Activated CD4-positive, alpha-beta T cell treated with anti-CD3 and anti-CD28 coated beads for 24 hours (primary cell): ENCODE results near the gene XDH.

Experiments
- DNase-seq, 2 donors: peaks; one replicate each; pipeline ENCODE4 v3.0.0-alpha.2; 2020; ENCODE audit warnings: low read depth in 2 of 2

Gene XDH

DNA sequence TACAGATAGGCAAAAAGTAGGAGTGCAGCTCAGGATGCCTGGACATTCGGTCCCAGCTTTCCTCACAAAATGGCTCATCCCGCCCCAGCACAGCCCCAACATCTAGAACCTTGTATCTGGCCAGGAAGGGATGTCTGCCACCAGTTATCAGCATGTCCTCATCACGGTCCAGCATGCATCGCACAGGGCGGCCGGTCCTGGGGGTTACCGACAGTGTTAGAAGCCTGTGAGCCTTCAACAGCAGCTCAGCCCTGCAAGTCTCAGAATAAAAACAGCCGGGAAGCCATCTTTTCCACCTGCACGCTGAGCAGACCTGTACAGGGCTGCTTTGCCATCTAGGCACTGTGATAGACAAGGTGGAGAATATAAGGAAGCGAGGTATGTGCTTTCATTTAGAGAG, 49.2 kb downstream of the XDH start:
- DNase-seq, result no peak

DNA sequence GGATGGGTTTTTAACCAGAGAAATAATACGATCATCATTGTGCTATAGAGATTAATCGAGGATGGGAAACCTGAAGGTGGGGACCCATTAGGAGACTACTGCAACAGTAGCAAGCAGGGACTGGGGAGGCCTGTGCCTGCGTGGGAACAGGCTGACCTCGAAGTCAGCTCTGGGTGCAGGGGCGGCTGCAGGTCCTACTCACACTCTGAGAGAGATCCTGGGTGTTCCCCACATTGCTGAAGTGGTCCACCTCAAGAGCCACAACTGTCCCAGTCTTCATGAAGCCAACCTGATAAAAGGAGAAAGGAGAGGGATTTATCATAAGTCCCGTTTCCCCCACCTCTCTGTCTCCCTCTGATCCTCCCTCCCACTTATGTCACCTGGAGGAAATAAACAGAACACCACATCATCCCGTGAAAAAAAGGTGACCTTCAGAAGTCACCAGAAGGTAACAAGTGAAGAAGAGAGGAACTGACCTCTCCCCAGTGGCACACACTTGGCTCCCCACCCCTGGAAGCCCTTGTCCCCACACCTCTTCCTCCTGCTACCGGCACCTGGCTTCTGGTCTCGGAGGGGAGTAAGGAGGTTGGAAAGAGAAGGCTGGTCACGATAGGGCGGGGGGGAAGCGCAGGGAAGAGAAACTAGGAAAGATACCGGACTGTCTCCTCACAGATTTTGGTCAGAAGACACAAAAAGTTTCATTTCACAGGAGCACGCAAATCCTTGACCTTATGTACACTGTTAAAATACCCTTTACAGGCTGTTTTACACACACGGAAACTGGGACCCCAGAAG, 50.4 kb downstream of the XDH start:
- DNase-seq, result no peak

DNA sequence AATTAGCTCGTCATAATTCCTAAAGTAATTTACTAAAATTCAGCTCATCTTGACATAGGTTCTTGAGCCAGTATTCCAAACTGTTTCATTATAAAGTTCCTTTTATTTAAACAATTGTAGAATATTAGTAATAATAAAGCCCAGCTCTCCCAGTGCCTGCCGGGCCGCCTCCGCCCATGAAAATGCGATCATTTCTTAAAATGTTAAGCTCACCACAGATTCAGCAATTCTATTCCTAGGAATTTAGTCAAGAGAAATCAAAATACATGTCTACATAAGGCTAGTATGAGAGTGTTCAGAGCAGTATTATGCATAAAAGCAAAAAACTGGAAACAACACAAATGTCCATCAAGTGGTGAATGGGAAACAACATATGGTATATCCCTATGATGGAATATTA, 52.0 kb downstream of the XDH start:
- no peak for DNase-seq

DNA sequence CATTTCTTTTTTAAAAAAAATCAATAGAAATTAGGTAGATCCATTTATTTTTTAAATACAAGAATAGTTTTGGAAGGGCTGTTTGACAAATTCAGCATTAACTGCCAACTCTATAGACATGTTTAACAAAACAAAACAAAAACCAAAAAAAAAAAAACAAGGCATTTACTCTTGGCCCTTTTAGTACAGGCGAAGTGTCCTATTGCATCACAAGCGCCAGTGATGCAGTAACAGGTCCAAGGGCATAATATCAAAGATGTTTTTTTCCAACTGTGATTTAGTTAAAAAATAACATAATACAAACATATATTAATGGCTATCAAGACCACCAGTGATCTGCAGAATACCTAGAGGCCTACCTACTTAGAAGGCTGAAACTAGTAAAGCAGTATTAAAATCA, 55.3 kb downstream of the XDH start:
- DNase-seq, result no peak

DNA sequence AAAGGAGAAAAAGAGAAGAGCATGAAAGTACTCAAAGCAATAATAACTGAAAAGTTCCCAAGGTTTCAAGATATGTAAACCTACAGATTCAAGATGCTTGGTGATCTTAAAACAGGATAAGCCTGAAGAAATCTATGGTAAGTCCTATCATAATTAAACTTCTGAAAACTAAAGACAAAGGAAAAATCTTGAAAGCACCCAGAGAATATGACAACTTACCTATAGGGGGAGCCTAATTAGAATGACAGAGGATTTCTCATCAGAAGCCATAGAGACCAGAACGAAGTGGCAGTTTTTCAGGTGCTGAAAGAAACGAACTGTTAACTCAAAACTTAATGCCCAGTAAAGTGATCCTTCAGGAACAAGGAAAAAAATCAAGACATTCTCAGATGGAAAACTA, 59.7 kb downstream of the XDH start:
- no peak for DNase-seq

DNA sequence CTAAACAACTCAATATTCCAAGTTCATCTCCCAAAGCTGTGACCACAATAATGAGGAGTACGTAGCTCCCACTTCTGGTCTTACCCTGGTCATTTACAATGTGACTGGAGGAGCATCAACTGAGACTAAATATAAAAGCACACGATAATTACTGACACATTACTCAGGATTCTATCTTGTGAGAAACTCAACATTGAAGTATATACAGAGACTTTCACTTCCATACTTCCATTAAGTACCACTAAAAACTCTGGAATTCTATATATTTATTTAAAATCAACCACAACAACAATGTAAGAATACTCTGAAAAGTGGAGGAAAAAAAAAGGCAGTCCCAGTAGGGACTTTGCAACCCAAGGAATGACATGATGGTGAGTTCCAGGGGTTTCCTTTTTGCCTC, 61.4 kb downstream of the XDH start:
- no peak for DNase-seq

DNA sequence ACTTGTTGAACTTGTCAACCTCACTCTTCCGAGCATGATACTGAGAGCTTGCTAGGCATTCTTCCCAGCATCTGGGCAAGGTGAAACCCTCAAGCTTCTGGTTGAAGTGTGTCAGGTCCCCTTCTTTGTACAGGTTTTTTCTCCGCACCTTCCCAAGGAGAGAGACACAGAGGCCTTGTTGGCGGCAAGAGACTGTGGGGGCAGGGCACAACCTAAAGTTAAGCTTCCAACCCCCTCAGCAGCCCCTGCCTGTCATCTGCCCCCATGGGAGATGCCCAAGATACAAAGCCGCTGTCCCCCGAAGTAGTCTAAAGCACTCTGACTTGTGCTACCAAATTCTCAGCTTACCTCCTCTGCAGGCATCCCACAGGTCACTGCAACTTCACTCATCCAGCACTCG, 64.9 kb downstream of the XDH start:
- DNase-seq, result no peak

DNA sequence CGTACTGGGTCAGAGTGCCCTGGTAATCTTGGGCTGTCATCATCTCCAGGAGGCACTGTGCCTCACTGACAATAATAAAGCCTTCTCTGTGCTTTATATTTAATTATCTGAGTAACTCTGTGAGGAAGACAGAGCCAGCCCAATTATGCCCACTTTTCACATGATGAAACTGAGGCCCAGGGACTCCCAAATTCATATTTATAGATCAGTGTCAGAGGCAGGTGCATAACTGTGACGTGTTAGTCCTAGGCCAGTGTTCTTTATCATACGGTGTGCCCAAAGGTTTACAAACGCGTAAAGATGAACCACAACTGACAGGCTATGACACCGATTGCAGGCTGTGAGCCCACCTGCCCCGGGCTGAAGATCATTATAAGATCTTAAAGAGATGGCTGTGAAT, 65.4 kb downstream of the XDH start:
- no peak for DNase-seq

DNA sequence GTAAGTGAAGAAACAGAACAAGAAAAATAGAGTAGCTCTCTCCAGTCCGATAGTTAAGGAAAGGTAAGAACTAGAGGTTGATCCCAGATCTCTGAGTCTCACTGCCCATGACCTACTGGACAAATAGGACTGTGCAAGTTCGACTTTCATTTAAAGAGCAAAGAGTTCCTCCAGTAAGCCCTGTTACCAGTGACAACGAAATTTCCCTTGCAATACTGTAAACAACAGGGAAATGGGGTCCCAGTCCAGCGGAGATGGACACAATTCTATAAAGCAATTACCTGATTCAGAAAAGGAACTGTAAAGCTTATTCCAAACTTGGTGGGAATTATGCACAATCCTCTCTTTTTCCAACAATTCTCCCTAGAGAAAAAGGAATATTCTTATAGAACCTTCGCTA, 65.9 kb downstream of the XDH start:
- no peak for DNase-seq

DNA sequence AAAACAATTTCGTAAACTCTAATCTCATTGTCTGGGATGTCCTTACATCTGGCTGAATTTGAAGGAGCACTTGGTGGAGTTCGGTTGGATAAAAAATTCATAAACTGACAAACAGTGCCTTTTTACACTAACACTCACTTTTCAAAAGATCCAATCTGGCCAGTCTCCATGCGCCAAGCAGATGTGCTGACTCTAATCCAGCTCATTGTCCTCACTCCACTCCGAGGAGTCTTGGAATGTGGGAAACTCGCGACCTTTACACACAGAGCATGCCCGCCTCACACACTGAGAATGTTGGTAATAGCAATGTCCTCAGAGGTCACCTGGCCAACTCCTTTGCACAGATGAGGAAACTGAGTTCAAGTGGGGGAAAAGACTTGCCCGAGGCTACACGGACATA, 66.8 kb downstream of the XDH start:
- DNase-seq, result no peak

DNA sequence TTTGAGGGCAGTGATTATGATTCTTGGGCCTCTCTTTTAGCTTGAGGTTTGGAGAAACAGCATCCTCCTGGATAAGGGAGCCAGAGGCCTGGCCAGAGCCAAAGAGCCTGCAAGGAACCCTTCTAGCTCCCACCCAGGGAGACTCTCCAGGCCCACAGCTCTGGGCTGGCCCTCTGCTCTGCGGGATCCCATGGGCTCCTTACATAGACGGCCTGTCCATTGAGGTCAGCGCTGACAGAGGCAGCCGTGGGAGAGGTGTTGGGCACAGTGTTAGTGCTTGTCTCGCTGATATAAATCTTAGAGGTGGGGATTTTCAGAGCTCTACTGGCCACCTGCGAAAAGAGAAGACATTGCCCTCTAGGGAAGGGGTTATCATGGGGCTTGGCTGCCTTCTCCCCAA, 67.2 kb downstream of the XDH start:
- DNase-seq, result no peak

DNA sequence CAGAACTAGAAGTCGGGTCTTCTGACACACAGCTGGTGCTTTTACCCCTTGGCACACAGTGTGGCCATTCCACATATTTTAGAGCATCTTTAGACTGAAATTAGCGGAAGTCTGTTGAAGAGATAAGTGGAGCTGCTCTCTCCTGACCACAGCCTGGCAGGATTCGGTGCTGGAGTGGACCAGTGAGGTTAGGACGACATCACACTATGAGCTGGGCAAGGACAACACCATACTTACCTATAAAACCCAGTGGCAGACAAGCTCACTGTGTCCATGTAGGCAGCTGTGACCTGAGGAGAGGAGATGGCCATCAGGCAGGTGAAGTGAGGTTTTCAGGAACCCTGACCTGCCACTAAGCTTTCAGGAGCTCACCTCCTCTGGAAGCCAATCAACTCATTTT, 70.1 kb downstream of the XDH start:
- DNase-seq, result no peak

DNA sequence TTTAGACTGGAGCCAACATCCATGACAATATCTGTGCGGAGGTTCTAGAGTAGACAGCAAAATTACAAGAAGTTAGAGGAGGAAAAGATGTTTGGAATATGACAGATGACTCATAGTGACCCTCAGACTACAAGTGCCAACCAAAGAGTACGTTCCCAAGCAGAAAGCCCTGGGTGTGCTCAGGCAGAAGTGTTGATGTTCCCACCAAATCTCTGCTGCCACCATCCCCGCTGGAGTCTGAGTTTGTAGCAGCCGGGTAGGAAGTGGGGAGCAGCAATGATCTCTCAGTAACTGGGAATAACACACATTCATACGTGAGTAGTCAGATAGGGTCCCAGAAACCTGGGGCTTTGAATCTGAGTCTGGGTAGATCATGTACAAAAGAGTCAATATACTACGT, 73.2 kb downstream of the XDH start:
- no peak for DNase-seq

DNA sequence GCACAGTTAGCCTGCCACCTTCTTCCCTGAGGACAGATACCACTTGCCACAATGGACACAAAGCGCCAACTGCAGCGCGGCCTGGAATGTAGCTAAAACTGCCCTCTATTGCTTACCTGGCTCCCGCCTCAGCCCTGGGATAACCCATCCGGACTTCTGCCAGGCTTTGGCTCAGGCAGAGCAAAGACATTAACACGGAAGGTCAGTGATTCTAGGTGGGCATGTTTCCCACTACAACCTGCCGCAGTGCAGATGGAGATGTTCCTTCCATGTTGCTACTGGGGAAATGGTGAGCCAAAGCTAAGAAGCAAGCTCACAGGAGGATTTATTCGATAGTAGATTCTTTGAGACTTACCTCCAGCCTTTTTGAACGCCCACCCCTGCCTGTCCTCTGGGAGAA, 74.8 kb downstream of the XDH start:
- DNase-seq, result no peak

DNA sequence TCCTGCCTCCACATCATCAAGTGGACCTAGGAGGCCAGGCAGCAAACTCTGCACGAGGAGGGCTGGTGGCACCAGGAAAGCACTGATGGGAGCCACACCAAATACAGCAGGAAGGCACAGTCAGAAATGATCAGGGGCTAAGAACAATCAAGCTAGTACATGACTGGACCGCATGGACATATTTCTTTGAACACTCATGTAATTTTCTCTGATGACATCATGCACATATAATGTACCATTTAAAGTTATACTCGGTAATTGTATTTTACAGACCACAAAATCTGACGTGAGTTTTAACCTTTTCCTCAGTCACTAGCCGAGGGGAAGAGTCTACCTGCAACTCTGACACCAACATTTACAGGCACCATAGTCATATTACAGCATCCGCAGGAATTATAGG, 76.7 kb downstream of the XDH start:
- no peak for DNase-seq

DNA sequence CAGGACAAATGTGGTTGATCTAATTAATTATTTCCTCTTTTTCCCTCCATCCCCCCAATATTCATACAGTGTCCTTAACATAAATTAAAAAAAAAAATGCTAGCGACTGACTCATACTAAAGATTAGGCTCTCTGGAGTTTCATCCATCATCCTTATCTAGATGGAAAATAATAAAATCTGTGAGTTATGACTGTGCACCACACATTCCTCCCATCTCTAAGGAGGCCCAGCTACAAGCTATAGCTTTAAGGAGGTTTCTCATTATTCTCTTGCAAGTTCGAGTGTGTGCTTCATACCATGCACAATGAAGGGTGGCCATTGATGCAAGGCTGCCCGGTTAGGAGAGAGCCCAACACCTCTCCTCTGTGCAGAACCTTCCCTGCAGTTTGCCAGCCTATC, 77.3 kb downstream of the XDH start:
- no peak for DNase-seq

DNA sequence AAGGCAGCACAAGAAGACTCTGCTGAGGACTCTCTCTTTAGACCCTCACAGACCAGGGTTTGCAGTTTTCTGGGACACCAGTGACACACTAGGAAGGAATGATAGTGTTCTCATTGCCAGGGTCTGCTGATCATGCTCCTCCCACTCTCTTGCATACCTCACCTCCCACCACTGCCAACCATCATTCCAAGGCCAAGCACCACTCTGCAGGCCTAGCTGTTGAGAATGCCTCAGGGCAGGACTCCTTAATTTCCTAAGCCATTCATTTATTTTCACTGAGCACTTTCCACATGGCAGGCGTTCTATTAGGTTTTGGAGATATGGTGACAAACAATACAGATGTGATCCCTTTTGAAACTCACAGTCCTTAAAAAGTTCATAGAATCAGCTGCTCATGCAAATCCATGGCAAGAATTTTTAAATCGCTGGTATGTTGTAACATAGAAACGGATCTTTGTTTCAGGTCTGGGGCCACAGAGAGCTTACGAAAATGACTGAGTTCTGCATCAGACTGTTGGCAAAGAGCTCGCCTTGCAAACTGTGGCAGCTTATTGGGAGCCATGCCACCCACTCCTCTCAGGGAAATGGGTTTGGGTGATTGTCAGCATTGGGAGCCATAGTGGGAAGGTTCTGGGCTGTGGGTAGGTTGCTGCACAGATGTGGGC, 78.5 kb downstream of the XDH start:
- DNase-seq, result no peak

DNA sequence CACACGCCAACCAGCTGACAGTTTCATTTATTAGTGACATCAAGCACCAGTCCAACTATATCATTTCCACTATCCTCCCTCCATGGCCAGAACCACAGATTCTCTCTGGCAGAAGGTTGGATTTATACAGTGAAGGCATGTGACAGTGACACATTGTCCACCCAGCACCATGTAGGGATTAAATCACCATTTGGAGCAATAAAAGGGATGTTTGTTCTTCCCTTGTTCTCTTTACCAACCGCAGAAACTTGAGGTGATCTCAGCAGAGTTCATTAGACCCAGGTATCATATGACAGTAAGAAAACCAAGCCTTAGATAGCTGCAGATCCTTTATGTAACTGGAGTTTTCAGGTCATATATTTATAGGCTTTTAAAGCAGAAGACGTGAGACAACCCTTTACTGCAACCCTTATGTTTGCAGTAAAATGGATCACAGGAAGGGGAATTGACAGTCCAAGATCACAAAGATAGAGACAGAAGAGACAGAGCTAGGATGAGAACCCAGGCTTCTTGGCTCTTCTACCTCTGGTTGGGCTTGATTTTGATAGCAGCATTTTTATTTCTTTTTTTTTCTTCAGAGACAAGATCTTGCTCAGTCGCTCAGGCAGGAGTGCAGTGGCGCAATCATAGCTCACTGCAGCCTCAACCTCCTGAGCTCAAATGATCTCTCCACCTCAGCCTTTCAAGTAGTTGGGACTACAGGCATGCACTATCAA, 80.1 kb downstream of the XDH start:
- DNase-seq, result no peak

DNA sequence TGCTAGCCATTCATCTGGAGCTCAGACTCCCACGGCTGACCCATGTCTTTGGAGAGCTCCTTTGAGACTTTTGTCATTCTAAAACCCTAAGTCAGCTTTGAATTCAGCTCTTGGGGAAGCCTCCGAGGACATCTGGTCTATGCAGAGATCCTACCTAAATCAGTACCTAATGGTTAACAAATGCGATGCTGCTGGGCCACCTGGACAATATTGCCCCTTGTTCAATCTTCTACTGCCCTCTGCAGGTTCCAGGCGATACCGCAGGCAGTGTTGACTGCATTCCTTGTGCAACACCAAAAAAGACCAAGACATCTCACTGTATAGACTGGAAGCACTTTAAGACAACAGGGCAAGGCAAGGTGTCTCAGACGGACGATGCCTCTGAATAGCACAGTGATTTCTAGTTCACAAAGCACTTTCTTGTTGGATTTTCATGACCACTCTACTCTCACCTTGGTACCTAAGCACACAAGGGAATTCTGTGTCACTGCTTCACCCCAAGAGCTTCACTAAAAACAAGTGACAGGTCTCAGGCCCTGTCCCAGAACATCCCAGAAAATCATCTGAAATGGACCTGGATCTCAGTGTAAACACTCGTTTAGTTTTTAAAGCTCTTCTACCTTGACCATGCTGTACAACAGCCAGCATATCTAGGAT, 80.9 kb downstream of the XDH start:
- DNase-seq, result peak; percentile 62 to 70

DNA sequence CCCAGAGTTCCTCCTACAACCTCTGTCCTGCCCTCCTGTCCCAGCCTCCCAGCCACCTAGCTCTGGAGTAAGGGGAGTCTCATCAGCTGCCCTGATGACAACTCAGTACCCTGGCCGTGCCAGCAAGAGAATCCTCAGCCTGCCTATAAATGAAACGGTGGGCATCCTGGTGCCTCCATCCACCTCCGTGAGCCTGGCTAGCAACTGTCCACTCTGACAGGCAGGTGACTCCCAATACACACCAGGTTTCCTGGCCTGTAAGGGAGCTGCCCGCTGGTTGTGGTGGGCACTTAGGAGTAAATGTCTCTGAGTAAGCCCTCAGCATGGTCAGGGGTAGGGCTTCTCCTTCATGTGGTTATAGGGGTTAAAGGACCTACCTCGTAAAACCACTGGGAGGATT, 81.5 kb downstream of the XDH start:
- DNase-seq, result no peak

DNA sequence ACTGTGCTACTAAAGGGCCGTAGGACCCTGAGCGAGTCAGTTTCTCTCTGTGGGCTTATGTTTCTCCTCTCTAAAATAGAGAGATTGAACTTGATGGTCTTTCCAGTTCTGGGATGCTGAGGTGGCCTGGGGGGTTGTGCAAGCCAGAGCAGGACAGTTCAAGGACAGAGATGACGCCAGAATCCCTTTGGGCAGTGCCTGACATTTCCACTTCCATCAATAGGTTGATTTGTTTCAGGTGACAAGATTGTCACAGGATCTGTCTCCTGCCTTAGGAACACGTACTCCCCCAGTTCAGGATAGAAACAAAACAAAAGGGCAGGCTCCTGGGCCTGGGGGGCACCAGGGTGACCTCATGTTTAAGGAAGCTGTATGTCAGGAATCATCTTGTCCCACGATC, 82.0 kb downstream of the XDH start:
- DNase-seq, result no peak

DNA sequence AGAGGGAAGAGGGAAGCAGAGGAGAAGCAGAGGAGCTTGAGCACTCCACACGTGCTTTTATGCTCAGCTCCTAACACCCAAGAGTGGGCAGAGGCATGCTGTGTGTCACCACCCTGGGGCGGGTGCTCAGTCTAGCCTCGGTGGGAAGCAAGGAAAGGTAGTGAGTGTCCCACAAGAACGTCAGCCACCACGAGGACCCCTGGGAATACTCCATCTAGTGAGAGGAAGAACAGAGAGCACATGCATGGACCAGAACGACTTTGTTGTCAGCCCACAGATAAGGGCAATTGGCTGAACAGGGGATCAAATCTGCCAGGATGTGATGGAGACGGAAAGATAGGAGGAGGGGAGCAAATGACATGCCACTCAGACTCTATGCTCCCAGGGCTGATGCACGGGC, 83.4 kb downstream of the XDH start:
- DNase-seq, result no peak
